ENCODE measurements around the gene NDP. TPM values are rescaled to one million over a fixed set of nuclear protein-coding genes. Genes with fewer than 3 reads are reported as not detected.

Gene NDP
- total RNA-seq, 1 donor from 2014 or later: not detected

Other genes with a start within 250 kb of the NDP start
- 3.4 and 4.0 TPM in 2 replicates for gene MAOB, start 90.9 kb downstream of the NDP start, total RNA-seq